Tibial nerve (tissue), 4 donors: ENCODE measurements around the gene ANO6. TPM values are rescaled to one million over a fixed set of nuclear protein-coding genes. Genes with fewer than 3 reads are reported as not detected.
"Not testable (repeated sequence)": the region's sequence is repeated elsewhere in the genome, so short reads cannot be mapped to it uniquely, and the experiment has no call there.

Experiments
- DNase-seq, 2 donors: peaks; one replicate each; pipeline ENCODE4 v3.0.0-alpha.2; 2019; ENCODE audit warnings: low spot score in 2 of 2
- H3K27ac ChIP-seq, 4 donors: fragments of 200-600 bp; sonication (generic) in 3 of 4; one replicate each; pipeline ENCODE4 v1.5.1; 2017 to 2019; ENCODE audit warnings: mild to moderate bottlenecking in 1 of 4
- H3K27me3 ChIP-seq, 2 donors: fragments of 200-600 bp; sonication (generic) in 1 of 2; one replicate each; pipeline versions ENCODE4 v1.5.1 to v1.6.0; 2017 to 2019
- H3K36me3 ChIP-seq, 3 donors: fragments of 200-600 bp; sonication (generic); one replicate each; pipeline ENCODE4 v1.5.1; 2018 to 2019
- H3K4me1 ChIP-seq, 4 donors: fragments of 200-600 bp; sonication (generic) in 3 of 4; one replicate each; pipeline ENCODE4 v1.5.1; 2017 to 2019
- H3K4me3 ChIP-seq, 4 donors: fragments of 200-600 bp; sonication (generic) in 3 of 4; one replicate each; pipeline ENCODE4 v1.5.1; 2017 to 2019; ENCODE audit warnings: mild to moderate bottlenecking in 1 of 4, moderate library complexity in 1 of 4
- H3K9me3 ChIP-seq, 4 donors: fragments of 200-600 bp; sonication (generic) in 3 of 4; one replicate each; pipeline ENCODE4 v1.5.1; 2017 to 2019
- EP300 ChIP-seq, 2 donors: sonication (generic); formaldehyde crosslinking; IDR thresholded peaks; one replicate each; pipeline ENCODE4 v1.6.1; 2017; ENCODE audit warnings: antibody characterized with exemption in 2 of 2, mild to moderate bottlenecking in 1 of 2
- POLR2A ChIP-seq, 2 donors: fragments of 450-650 bp; IDR thresholded peaks; one replicate each; pipeline ENCODE4 v1.6.1; 2017; ENCODE audit warnings: antibody characterized with exemption in 2 of 2, mild to moderate bottlenecking in 2 of 2, moderate library complexity in 2 of 2
- WGBS, 2 donors: methylation state at CpG; one replicate each; pipeline ENCODE4 v1.1.5; 2018; 5-methylcytosine and 5-hydroxymethylcytosine counted together
- total RNA-seq, 4 donors: library from RNA; depleted of rRNA; stranded (reverse); fragments of >200 nt; gene quantifications; one replicate each; pipeline ENCODE4 v1.1.0, GENCODE V29; 2016
- TF ChIP-seq, protein P1 (sequence below), 5 experiments: fragments of 200-600 bp in 3 of 5; fragments of 450-650 bp in 2 of 5; sonication (generic) in 3 of 5; IDR thresholded peaks; one replicate each; pipeline ENCODE4 v1.5.1; 2016 to 2019; ENCODE audit warnings: antibody characterized with exemption in 5 of 5, mild to moderate bottlenecking in 3 of 5, moderate library complexity in 2 of 5

ANO6 gene
- total RNA-seq, 4 donors from 2014 or later, result 44.1 to 52.2 (median 45.3) TPM

DNA sequence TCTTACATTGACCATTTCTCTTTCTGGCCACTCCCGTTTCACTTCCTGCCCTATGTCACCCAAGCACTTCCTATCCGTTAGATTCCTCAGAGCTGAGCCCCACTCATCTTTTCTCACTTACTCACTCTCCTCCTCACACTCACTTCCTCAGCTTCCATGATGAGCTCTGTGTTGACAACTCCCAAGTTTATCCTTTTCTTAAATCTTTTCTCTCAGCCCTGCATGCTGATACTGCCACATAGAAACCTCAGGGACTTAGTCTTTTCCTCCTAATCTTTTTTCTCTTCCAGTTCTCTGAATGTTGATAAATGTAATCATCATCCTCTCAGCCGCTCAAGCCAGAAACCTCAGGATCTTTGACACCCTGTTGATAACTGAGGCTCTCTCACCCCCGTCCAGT is 99.6 kb downstream of the ANO6 start:
- WGBS, 2 donors, result 95 to 96% methylated on average over 4 of the region's 4 CpGs

DNA sequence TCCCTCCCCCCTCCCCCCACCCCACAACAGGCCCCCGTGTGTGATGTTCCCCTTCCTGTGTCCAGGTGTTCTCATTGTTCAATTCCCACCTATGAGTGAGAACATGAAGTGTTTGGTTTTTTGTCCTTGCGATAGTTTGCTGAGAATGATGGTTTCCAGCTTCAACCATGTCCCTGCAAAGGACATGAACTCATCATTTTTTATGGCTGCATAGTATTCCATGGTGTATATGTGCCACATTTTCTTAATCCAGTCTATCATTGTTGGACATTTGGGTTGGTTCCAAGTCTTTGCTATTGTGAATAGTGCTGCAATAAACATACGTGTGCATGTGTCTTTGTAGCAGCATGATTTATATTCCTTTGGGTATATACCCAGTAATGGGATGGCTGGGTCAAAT is 101.4 kb downstream of the ANO6 start:
- H3K36me3 ChIP-seq, result peaks cover 0 to 22% (median 0%) of the 10 kb centered on the region in 3 donors
- 84 to 100% methylated on average over 2 to 3 of the region's 3 CpGs for WGBS, 2 donors
- not testable (repeated sequence) for DNase-seq

More for the DNA sequence above, 99.6 kb downstream of the ANO6 start:
- Histone ChIP-seq H3K36me3 (peaks cover 0 to 22% (median 0%) of the 10 kb centered on the region in 3 donors), H3K27ac (no peak overlapping the region), H3K4me1 (peaks cover 0 to 6% (median under 1%) of the 10 kb centered on the region in 4 donors), H3K4me3 (no peak overlapping the region), H3K9me3 (no peaks in the 10 kb centered on the region), H3K27me3 (no peaks in the 10 kb centered on the region)
- no peak for DNase-seq
- TF ChIP-seq EP300 (IDR thresholded peaks at IDR 0.05) (no peak), POLR2A (IDR thresholded peaks at IDR 0.05) (no peak)
- TF ChIP-seq, protein P1, sequence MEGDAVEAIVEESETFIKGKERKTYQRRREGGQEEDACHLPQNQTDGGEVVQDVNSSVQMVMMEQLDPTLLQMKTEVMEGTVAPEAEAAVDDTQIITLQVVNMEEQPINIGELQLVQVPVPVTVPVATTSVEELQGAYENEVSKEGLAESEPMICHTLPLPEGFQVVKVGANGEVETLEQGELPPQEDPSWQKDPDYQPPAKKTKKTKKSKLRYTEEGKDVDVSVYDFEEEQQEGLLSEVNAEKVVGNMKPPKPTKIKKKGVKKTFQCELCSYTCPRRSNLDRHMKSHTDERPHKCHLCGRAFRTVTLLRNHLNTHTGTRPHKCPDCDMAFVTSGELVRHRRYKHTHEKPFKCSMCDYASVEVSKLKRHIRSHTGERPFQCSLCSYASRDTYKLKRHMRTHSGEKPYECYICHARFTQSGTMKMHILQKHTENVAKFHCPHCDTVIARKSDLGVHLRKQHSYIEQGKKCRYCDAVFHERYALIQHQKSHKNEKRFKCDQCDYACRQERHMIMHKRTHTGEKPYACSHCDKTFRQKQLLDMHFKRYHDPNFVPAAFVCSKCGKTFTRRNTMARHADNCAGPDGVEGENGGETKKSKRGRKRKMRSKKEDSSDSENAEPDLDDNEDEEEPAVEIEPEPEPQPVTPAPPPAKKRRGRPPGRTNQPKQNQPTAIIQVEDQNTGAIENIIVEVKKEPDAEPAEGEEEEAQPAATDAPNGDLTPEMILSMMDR (IDR thresholded peaks at IDR 0.05), result no peak

DNA sequence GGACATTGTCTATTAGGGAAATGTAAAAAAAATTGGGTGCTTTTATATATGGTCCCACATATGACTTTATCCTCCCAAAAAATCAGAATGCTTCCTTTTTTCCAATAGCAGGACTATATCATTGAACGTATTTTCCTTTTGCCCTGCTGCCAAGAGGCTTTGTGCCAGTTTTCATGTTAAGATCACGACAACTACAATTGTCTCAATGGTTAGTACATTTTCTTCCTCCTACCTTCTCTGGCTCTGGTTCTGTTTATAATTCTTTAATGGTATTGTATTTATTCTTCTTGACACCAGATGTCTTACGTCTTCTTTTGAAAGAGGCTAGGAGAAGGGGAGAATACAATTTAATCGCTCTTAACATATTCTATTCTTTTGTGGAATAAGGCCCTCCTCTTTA is 106.9 kb downstream of the ANO6 start:
- 81 to 85% methylated on average over 4 of the region's 4 CpGs for WGBS, 2 donors
- no peak for DNase-seq
- no peak overlapping the region for H3K27ac ChIP-seq
- H3K36me3 ChIP-seq, result no peaks in the 10 kb centered on the region
- H3K4me3 ChIP-seq, result no peak overlapping the region
- TF ChIP-seq, protein P1 (IDR thresholded peaks at IDR 0.05), result no peak
- TF ChIP-seq EP300 (IDR thresholded peaks at IDR 0.05) (no peak), POLR2A (IDR thresholded peaks at IDR 0.05) (no peak)
- no peaks in the 10 kb centered on the region for H3K27me3 ChIP-seq
- H3K9me3 ChIP-seq, result no peaks in the 10 kb centered on the region
- H3K4me1 ChIP-seq, result no peaks in the 10 kb centered on the region

More for the DNA sequence above, 101.4 kb downstream of the ANO6 start:
- not testable (repeated sequence) for H3K27me3 ChIP-seq, H3K9me3 ChIP-seq, H3K27ac ChIP-seq, H3K4me3 ChIP-seq, H3K4me1 ChIP-seq

DNA sequence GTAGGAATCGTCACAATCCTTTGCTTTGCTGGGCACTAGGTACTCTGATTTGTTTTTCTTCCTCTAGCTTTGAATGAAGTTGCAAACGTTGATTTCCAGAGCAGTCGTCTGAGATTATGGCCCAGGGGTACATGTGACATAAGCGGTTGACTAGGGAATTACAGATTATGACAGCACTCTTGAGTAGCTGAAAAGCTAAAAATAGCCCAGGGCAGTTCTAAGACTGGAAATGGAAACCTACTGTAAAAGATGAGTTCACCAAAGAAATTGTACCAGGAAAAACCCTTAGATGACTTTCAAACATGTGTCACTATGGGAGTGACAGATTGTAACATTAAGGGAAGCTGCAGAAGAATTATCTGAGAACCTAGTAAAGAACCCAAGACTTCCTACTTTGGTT is 108.5 kb downstream of the ANO6 start:
- TF ChIP-seq POLR2A (IDR thresholded peaks at IDR 0.05) (no peak), EP300 (IDR thresholded peaks at IDR 0.05) (no peak)
- TF ChIP-seq, protein P1 (IDR thresholded peaks at IDR 0.05), result no peak
- H3K4me1 ChIP-seq, result no peaks in the 10 kb centered on the region
- H3K4me3 ChIP-seq, result no peak overlapping the region
- H3K36me3 ChIP-seq, result no peaks in the 10 kb centered on the region
- no peaks in the 10 kb centered on the region for H3K27me3 ChIP-seq
- no peak overlapping the region for H3K27ac ChIP-seq
- WGBS, 2 donors, result 49 to 56% methylated on average over 4 of the region's 4 CpGs
- DNase-seq, result no peak
- no peaks in the 10 kb centered on the region for H3K9me3 ChIP-seq

DNA sequence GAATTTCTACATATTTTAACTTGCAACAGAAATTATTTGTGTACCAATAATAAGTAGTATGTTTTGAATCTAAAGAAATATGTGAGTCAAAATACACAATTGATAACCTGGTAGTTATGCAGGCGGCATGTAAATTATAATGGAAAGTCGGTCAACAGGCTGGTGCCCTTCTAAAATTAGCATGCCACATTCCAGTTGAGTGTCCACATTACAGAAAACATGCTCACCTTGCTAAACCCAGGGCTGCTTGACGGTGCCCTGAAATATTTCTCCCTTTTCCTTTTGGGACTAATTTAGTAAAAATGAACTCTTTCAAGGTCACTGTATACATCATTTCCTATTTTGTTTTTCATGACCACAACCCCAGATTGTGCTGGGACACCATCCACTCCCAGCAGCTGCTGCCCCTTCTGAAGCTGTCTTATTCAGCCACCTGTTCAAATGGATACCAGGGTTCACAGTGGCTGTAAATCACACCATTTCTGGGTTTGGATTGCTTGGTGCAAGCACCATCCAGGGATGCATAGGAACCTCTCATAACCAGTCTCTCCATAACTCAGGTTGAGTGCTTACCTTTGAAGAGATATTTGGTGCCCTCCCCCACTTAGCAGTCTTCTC is 110.6 kb downstream of the ANO6 start:
- 89 to 95% methylated on average over 3 of the region's 3 CpGs for WGBS, 2 donors
- Histone ChIP-seq H3K27ac (no peak overlapping the region), H3K9me3 (no peaks in the 10 kb centered on the region), H3K36me3 (no peaks in the 10 kb centered on the region), H3K27me3 (no peaks in the 10 kb centered on the region), H3K4me3 (no peak overlapping the region), H3K4me1 (no peaks in the 10 kb centered on the region)
- TF ChIP-seq POLR2A (IDR thresholded peaks at IDR 0.05), result no peak
- TF ChIP-seq, protein P1 (IDR thresholded peaks at IDR 0.05), result no peak
- TF ChIP-seq EP300 (IDR thresholded peaks at IDR 0.05), result no peak
- no peak for DNase-seq
